Glutamatergic neuron (in vitro differentiated cells): ENCODE data around the gene ADARB2. TPM values are rescaled to one million over a fixed set of nuclear protein-coding genes. Genes with fewer than 3 reads are reported as not detected.
A peak's percentile ranks its signal among the peaks of the same experiment; 100 is the strongest.

Source experiments
- DNase-seq: peaks from one replicate; pipeline ENCODE4 v3.0.0; 2022
- H3K27ac Mint-ChIP-seq: one replicate; pipeline ENCODE4 v1.8.0; 2020; ENCODE audit warnings: mild to moderate bottlenecking, mixed read lengths, inconsistent platforms; ENCODE audit not compliant: unreplicated experiment
- H3K27me3 Mint-ChIP-seq: one replicate; pipeline ENCODE4 v1.8.0; 2020; ENCODE audit warnings: mild to moderate bottlenecking, moderate library complexity, mixed read lengths, inconsistent platforms; ENCODE audit not compliant: unreplicated experiment
- H3K36me3 Mint-ChIP-seq: one replicate; pipeline ENCODE4 v1.8.0; 2020; ENCODE audit warnings: mild to moderate bottlenecking, mixed read lengths, inconsistent platforms; ENCODE audit not compliant: unreplicated experiment
- H3K4me1 Mint-ChIP-seq: one replicate; pipeline ENCODE4 v1.8.0; 2020; ENCODE audit warnings: mild to moderate bottlenecking, low read depth, mixed read lengths, inconsistent platforms; ENCODE audit not compliant: unreplicated experiment
- H3K4me3 Mint-ChIP-seq: one replicate; pipeline ENCODE4 v1.8.0; 2020; ENCODE audit warnings: mild to moderate bottlenecking, mixed read lengths, inconsistent platforms; ENCODE audit not compliant: unreplicated experiment
- H3K9me3 Mint-ChIP-seq: one replicate; pipeline ENCODE4 v1.8.0; 2020; ENCODE audit warnings: mild to moderate bottlenecking, moderate library complexity, mixed read lengths, inconsistent platforms; ENCODE audit not compliant: unreplicated experiment
- total RNA-seq: library from RNA; stranded (reverse); fragmentation: NEBNext Ultra II Directional; extraction: Animal tissue kit (Norgen Biotek cat#: 25700); gene quantifications from one replicate; pipeline ENCODE4 v1.2.1, GENCODE V29; 2021; ENCODE audit not compliant: unreplicated experiment
- TF ChIP-seq, protein P1 (sequence below): fragments of 200-600 bp; sonication (generic); IDR thresholded peaks from one replicate; pipeline ENCODE4 v1.5.0; 2021; ENCODE audit not compliant: partially characterized antibody, unreplicated experiment

ADARB2 gene
- total RNA-seq, 1 donor from 2014 or later: 20.6 TPM

DNA sequence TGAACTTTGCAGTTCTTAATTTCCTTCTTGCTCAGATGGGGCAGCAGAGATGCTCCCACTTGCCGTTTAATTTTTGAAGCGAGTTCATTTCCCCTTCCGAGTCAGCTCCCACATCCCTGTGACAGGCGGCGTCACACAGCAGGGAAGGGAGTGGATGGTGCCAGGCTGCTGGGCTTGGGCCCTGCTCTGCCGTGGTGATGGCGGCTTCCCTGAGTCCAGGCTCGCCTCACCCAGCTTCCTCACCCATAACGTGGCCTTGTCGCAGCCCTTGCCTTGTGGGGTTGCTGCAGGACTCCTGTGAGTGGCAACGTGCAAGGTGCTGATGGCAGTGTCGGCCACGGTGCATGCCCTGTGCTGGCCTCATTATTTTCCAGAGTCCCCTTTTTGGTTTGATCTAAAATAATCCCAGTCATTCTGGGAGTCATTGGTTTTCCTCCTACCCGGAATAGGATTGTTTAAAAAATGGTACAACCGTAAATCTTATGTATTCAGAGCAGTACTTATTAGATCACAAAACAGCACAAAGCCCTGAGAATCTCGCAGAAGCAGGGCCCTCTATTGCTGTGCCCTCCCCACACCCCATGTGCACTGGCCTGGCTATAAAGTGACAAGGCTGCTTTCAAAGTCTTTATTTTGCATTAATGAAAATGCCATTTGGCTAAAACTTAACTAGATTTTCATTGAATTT, 421.1 kb downstream of the ADARB2 start:
- TF ChIP-seq, protein P1, sequence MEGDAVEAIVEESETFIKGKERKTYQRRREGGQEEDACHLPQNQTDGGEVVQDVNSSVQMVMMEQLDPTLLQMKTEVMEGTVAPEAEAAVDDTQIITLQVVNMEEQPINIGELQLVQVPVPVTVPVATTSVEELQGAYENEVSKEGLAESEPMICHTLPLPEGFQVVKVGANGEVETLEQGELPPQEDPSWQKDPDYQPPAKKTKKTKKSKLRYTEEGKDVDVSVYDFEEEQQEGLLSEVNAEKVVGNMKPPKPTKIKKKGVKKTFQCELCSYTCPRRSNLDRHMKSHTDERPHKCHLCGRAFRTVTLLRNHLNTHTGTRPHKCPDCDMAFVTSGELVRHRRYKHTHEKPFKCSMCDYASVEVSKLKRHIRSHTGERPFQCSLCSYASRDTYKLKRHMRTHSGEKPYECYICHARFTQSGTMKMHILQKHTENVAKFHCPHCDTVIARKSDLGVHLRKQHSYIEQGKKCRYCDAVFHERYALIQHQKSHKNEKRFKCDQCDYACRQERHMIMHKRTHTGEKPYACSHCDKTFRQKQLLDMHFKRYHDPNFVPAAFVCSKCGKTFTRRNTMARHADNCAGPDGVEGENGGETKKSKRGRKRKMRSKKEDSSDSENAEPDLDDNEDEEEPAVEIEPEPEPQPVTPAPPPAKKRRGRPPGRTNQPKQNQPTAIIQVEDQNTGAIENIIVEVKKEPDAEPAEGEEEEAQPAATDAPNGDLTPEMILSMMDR: no peak
- DNase-seq: no peak
- Mint-ChIP-seq H3K9me3 (no peaks in the 10 kb centered on the region), H3K4me1 (peaks cover 19% of the 10 kb centered on the region), H3K36me3 (no peaks in the 10 kb centered on the region), H3K27me3 (no peaks in the 10 kb centered on the region), H3K4me3 (no peak overlapping the region), H3K27ac (peak overlapping the region; percentile 59)

GRCh38 chr10:1315178-1315577, 422.1 kb downstream of the ADARB2 start:
- TF ChIP-seq, protein P1: no peak
- Mint-ChIP-seq H3K4me3 (no peak overlapping the region), H3K27ac (no peak overlapping the region), H3K9me3 (no peaks in the 10 kb centered on the region), H3K4me1 (peaks cover 19% of the 10 kb centered on the region), H3K27me3 (no peaks in the 10 kb centered on the region), H3K36me3 (no peaks in the 10 kb centered on the region)
- DNase-seq: no peak

GRCh38 chr10:1311726-1312125, 425.6 kb downstream of the ADARB2 start:
- Mint-ChIP-seq H3K36me3 (peaks cover 5% of the 10 kb centered on the region), H3K4me1 (peaks cover 8% of the 10 kb centered on the region), H3K4me3 (no peak overlapping the region), H3K27ac (no peak overlapping the region), H3K27me3 (peaks cover 2% of the 10 kb centered on the region), H3K9me3 (peaks cover 3% of the 10 kb centered on the region)
- TF ChIP-seq, protein P1: no peak
- no peak for DNase-seq

DNA sequence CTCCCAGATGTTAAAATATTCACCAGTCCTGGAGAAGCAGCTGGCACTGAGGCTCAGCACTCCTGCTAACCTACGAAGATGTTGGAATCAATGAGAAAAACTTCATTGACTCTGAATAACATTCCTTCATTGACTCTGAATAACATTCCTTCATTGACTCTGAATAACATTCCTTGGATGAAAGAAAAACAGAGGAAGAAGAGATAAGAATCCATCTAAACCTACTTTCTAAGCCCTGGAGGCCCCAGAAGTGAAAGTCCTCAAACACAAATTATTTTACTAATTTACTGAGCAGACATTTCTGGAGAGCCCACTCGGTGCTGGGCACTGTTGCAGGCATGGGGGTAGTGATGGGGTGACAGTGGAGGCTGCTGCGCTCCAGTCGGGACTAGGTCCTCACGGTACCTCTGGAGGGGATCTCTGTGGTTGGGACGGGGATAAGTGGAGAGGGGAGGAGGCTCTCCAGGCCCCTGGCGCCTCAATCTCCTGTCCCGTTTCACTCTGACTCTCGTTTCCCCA, 427.0 kb downstream of the ADARB2 start:
- H3K27me3 Mint-ChIP-seq: peaks cover 2% of the 10 kb centered on the region

More for the DNA sequence above, 427.0 kb downstream of the ADARB2 start:
- TF ChIP-seq, protein P1: no peak
- no peak for DNase-seq
- Mint-ChIP-seq H3K27ac (no peak overlapping the region), H3K4me1 (no peaks in the 10 kb centered on the region), H3K4me3 (no peak overlapping the region), H3K36me3 (peaks cover 5% of the 10 kb centered on the region), H3K9me3 (peaks cover 3% of the 10 kb centered on the region)
